Measurements from ENCODE around the gene FCHO2.
"Not testable (repeated sequence)": the region's sequence is repeated elsewhere in the genome, so short reads cannot be mapped to it uniquely, and the experiment has no call there.

The FCHO2 gene

GRCh38 chr5:72956324-72957140, 691 bp downstream of the FCHO2 start:
- no peak for TF ChIP-seq CTCF (conservative IDR thresholded peaks at IDR 0.05)
- peak; percentile 81 for TF ChIP-seq ZFX (IDR thresholded peaks at IDR 0.05)
- peak overlapping the region; percentile 76 for H3K27ac ChIP-seq

GRCh38 chr5:72957337-72957736, 1.5 kb downstream of the FCHO2 start:
- TF ChIP-seq CTCF (conservative IDR thresholded peaks at IDR 0.05) (no peak), ZFX (IDR thresholded peaks at IDR 0.05) (no peak)
- H3K27ac ChIP-seq: no peak overlapping the region

- TF ChIP-seq CTCF (conservative IDR thresholded peaks at IDR 0.05) (no peak), ZFX (IDR thresholded peaks at IDR 0.05) (no peak)
- H3K27ac ChIP-seq: no peak overlapping the region
Measured at GRCh38 chr5:72959257-72959656, 3.4 kb downstream of the FCHO2 start.

- H3K27ac ChIP-seq: not testable (repeated sequence)
Measured at GRCh38 chr5:72974481-72974880, 18.6 kb downstream of the FCHO2 start.

DNA sequence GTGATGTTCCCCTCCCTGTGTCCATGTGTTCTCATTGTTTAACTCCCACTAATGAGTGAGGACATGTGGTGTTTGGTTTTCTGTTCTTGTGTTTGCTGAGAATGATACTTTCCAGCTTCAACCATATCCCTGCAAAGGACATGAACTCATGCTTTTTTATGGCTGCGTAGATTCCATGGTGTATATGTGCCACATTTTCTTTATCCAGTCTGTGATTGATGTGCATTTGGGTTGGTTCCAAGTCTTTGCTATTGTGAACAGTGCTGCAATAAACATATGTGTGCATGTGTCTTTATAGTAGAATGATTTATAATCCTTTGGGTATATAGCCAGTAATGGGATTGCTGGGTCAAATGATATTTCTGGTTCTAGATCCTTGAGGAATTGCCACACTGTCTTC, 21.0 kb downstream of the FCHO2 start:
- not testable (repeated sequence) for H3K27ac ChIP-seq

DNA sequence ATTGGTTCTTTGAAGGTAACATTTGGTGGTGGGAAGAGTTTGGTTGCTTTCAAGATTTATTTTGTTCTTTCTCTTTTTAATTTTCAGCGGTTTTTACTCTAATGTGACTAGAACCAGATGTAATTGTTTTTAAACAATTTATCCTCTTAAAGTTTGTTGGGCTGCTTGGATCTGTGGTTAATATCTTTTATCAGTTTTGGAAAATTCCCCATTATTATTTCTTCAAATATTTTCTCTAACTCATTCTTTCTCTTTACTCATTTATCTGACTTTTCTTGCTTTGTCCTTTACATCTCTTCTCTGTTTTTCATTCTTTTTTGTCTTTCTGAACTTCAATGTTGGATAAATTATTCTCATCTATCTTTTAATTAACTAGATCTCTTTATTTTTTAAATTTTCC, 29.9 kb downstream of the FCHO2 start:
- H3K27ac ChIP-seq: no peak overlapping the region
- TF ChIP-seq ZFX (IDR thresholded peaks at IDR 0.05) (no peak), CTCF (conservative IDR thresholded peaks at IDR 0.05) (no peak)

GRCh38 chr5:72988769-72989168, 32.9 kb downstream of the FCHO2 start:
- TF ChIP-seq ZFX (IDR thresholded peaks at IDR 0.05) (no peak), CTCF (conservative IDR thresholded peaks at IDR 0.05) (no peak)
- no peak overlapping the region for H3K27ac ChIP-seq

DNA sequence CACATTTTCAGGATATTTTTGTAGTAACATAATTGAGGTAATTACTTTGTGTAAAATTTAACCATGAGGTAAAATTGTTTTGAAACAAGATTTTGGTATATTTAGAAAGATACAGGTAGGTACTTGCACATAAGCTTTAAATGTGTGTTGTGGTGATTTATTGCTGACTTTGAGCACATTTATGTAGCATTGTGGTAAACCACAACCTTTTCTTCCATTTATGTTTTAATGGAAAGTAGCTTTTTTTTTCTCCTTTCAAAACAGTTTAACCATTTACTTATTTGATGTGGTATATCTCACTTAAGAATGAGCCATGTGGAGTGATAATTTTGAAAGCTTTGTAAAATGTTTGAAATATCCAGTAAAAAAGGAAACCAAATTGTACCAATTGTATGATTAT, 35.6 kb downstream of the FCHO2 start:
- no peak for TF ChIP-seq ZFX (IDR thresholded peaks at IDR 0.05)
- TF ChIP-seq CTCF (conservative IDR thresholded peaks at IDR 0.05): no peak

More for the DNA sequence above, 35.6 kb downstream of the FCHO2 start:
- H3K27ac ChIP-seq: no peak overlapping the region

All from C4-2B (cell line).